ENCODE data around the gene CUZD1.

GRCh38 chr10:122835908-122836307, 9.7 kb downstream of the CUZD1 start:
- TF ChIP-seq, protein P1, sequence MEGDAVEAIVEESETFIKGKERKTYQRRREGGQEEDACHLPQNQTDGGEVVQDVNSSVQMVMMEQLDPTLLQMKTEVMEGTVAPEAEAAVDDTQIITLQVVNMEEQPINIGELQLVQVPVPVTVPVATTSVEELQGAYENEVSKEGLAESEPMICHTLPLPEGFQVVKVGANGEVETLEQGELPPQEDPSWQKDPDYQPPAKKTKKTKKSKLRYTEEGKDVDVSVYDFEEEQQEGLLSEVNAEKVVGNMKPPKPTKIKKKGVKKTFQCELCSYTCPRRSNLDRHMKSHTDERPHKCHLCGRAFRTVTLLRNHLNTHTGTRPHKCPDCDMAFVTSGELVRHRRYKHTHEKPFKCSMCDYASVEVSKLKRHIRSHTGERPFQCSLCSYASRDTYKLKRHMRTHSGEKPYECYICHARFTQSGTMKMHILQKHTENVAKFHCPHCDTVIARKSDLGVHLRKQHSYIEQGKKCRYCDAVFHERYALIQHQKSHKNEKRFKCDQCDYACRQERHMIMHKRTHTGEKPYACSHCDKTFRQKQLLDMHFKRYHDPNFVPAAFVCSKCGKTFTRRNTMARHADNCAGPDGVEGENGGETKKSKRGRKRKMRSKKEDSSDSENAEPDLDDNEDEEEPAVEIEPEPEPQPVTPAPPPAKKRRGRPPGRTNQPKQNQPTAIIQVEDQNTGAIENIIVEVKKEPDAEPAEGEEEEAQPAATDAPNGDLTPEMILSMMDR (IDR thresholded peaks at IDR 0.05) = no peak
- no peak for TF ChIP-seq POLR2A (IDR thresholded peaks at IDR 0.05)

Data from testis (tissue), 2 donors.